ENCODE measurements around the gene NEK2. TPM values are rescaled to one million over a fixed set of nuclear protein-coding genes. Genes with fewer than 3 reads are reported as not detected.
A peak's percentile ranks its signal among the peaks of the same experiment; 100 is the strongest.

Gene NEK2
- total RNA-seq, 1 experiment from 2014 or later, result 47.5 TPM

GRCh38 chr1:211650904-211651303 lies 24.5 kb downstream of the NEK2 start:
- intact Hi-C loops (cut with micrococcal nuclease), result no loop called here
- POLR2A ChIA-PET (ENCODE audit: unreplicated experiment), result no interaction called here
- no peaks in the 10 kb centered on the region for H3K36me3 ChIP-seq (ENCODE audit: low read depth, low read length)
- H4K20me1 ChIP-seq (ENCODE audit: low read length), result no peaks in the 10 kb centered on the region
- no peak overlapping the region for H3K27ac ChIP-seq (ENCODE audit: low read length)
- H2AFZ ChIP-seq (ENCODE audit: low read length), result no peak overlapping the region
- TF ChIP-seq EZH2phosphoT487 (IDR thresholded peaks at IDR 0.05; ENCODE audit: borderline replicate concordance, low read length) (no peak), EZH2 (IDR thresholded peaks at IDR 0.05; ENCODE audit: low read length, unreplicated experiment) (no peak), CTCF (conservative IDR thresholded peaks at IDR 0.05; ENCODE audit: low read depth, low read length) (no peak)
- H3F3A ChIP-seq (ENCODE audit: low read length, unreplicated experiment), result no peaks in the 10 kb centered on the region
- H3K4me2 ChIP-seq (ENCODE audit: low read length), result no peak overlapping the region
- no TSS peak for BruUV-seq (replicated peaks)
- H3K9me3 ChIP-seq (ENCODE audit: low read length), result no peaks in the 10 kb centered on the region
- no peak for ATAC-seq
- no peaks in the 10 kb centered on the region for H3K27me3 ChIP-seq (ENCODE audit: low read length)
- peaks cover 30% of the 10 kb centered on the region for H3K4me1 ChIP-seq (ENCODE audit: insufficient read depth, low read length)
- no peak overlapping the region for H3K4me3 ChIP-seq (ENCODE audit: low read length)
- no peak for DNase-seq
- no peak overlapping the region for H3K9ac ChIP-seq (ENCODE audit: low read length)
- no peaks in the 10 kb centered on the region for H3K9me2 ChIP-seq (replicated peaks; ENCODE audit: low read length)
- no peaks in the 10 kb centered on the region for H3K79me2 ChIP-seq (ENCODE audit: low read length)
- CTCF ChIA-PET, result no interaction called here

DNA sequence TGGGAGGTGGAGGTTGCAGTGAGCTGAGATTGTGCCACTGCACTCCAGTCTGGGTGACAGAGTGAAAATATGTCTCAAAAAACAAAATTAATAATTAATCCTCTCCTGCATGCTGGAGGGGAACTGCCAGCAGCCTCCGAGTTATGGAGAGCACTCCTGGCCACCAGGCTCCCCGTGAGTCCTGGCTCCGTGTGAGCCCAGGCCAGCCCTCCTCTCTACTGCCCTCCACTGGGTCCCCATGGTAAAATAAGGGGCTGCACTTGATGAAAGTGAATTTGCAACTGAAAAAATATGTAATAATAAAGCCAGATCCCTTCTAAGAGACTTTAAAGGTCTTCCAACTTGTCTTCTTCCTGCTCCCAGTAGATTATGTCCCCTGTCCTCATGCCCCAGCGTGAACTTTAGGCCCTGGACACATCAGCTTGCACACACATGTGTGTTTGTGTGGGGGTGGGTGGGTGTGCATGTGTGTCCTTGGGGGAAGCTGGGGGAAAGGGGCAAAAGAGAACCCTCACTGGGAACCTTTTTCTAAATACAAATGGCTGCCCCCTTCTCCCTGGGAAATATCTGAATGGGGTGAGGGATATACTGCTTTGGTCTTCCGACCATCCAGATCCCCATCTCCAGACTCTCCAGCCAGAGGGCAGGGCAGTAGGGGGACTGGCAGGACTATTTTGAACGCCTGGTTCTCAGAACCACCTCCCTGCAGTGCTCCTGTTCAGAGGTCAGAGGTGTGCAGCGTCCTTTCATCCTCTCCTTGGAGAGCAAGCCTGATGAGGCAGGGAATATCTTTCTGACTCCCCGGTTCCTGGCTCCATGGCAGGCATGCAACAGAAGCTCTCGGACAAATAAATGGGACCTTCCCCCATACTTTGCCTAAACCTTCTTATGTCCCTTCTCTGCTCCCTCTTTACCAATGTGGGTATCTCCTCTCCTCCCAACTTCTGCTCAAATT lies 26.2 kb downstream of the NEK2 start:
- no peaks in the 10 kb centered on the region for H3F3A ChIP-seq (ENCODE audit: low read length, unreplicated experiment)
- H3K79me2 ChIP-seq (ENCODE audit: low read length), result no peaks in the 10 kb centered on the region
- DNase-seq, result peak; percentile 32
- no peaks in the 10 kb centered on the region for H3K9me3 ChIP-seq (ENCODE audit: low read length)
- H3K4me2 ChIP-seq (ENCODE audit: low read length), result no peak overlapping the region
- ChIA-PET CTCF (no interaction called here), POLR2A (ENCODE audit: unreplicated experiment) (interaction anchor here (1.1 kb wide), 1 partner anchor 70 kb away, joined by 4 read pairs; the partner anchor contains the start of gene SLC30A1)
- H3K27ac ChIP-seq (ENCODE audit: low read length), result no peak overlapping the region
- no peak overlapping the region for H3K4me3 ChIP-seq (ENCODE audit: low read length)
- peaks cover 30% of the 10 kb centered on the region for H3K4me1 ChIP-seq (ENCODE audit: insufficient read depth, low read length)
- H3K36me3 ChIP-seq (ENCODE audit: low read depth, low read length), result no peaks in the 10 kb centered on the region
- H4K20me1 ChIP-seq (ENCODE audit: low read length), result no peaks in the 10 kb centered on the region
- no peak overlapping the region for H2AFZ ChIP-seq (ENCODE audit: low read length)
- ATAC-seq, result no peak
- no peaks in the 10 kb centered on the region for H3K9me2 ChIP-seq (replicated peaks; ENCODE audit: low read length)
- no peak overlapping the region for H3K9ac ChIP-seq (ENCODE audit: low read length)
- no peaks in the 10 kb centered on the region for H3K27me3 ChIP-seq (ENCODE audit: low read length)
- intact Hi-C loops (cut with micrococcal nuclease), result no loop called here
- no TSS peak for BruUV-seq (replicated peaks)
- TF ChIP-seq EZH2 (IDR thresholded peaks at IDR 0.05; ENCODE audit: low read length, unreplicated experiment), result no peak
- TF ChIP-seq CTCF (conservative IDR thresholded peaks at IDR 0.05; ENCODE audit: low read depth, low read length), result peak; percentile 41

DNA sequence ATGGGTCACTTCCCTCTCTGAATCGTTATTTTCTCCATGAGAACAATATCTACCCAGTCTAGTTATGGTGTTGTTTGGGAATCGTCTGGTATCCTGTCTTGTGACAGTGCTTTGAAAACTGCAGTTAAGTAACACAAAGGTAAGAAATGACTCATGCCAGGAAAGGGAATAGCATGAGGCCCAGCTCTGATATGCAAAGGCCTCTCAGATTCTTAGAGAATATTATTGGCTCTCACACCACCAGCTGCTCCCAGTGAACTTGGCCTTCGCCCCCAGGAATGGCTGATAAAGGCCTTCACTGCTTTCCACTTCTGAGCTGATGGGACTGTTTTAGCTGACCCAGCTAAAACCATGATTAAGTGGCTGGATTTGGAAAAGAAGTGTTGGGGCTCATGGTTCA lies 27.1 kb downstream of the NEK2 start:
- POLR2A ChIA-PET (ENCODE audit: unreplicated experiment), result interaction anchor here (1.1 kb wide), 1 partner anchor 69 kb away, joined by 4 read pairs; the partner anchor contains the start of gene SLC30A1
- peak overlapping the region; percentile 52 for H3K4me2 ChIP-seq (ENCODE audit: low read length)
- H3K4me3 ChIP-seq (ENCODE audit: low read length), result no peak overlapping the region; the same call in 1 of the 2 replicates

More for the DNA sequence above, 27.1 kb downstream of the NEK2 start:
- Histone ChIP-seq H3K36me3 (ENCODE audit: low read depth, low read length) (no peaks in the 10 kb centered on the region), H2AFZ (ENCODE audit: low read length) (peak overlapping the region; percentile 65), H3K9me2 (replicated peaks; ENCODE audit: low read length) (no peaks in the 10 kb centered on the region), H3K27me3 (ENCODE audit: low read length) (no peaks in the 10 kb centered on the region), H3K9me3 (ENCODE audit: low read length) (no peaks in the 10 kb centered on the region), H3K4me1 (ENCODE audit: insufficient read depth, low read length) (peaks cover 30% of the 10 kb centered on the region), H3F3A (ENCODE audit: low read length, unreplicated experiment) (no peaks in the 10 kb centered on the region), H3K79me2 (ENCODE audit: low read length) (no peaks in the 10 kb centered on the region), H4K20me1 (ENCODE audit: low read length) (no peaks in the 10 kb centered on the region), H3K9ac (ENCODE audit: low read length) (no peak overlapping the region), H3K27ac (ENCODE audit: low read length) (peak overlapping the region; percentile 55)
- TF ChIP-seq CTCF (conservative IDR thresholded peaks at IDR 0.05; ENCODE audit: low read depth, low read length), result no peak
- TF ChIP-seq EZH2 (IDR thresholded peaks at IDR 0.05; ENCODE audit: low read length, unreplicated experiment), result no peak
- TF ChIP-seq EZH2phosphoT487 (IDR thresholded peaks at IDR 0.05; ENCODE audit: borderline replicate concordance, low read length), result no peak
- DNase-seq (peak; percentile 82), ATAC-seq (peak; percentile 81)
- intact Hi-C loops (cut with micrococcal nuclease), result no loop called here
- no TSS peak for BruUV-seq (replicated peaks)
- CTCF ChIA-PET, result interaction anchor here (0.5 kb wide), 1 partner anchor 221 kb away, joined by 3 read pairs; no protein-coding TSS in a partner anchor

Measured in PC-3 (cell line).